GM12878 (cell line): ENCODE results near the gene ZDHHC9. TPM values are rescaled to one million over a fixed set of nuclear protein-coding genes. Genes with fewer than 3 reads are reported as not detected.

Experiments used
- ATAC-seq: fragments of 200-7000 bp; cut with Tn5 transposase; 3 replicates; pipeline ENCODE4 v1.9.1; 2020; ENCODE audit warnings: mild to moderate bottlenecking, moderate library complexity
- BruUV-seq: library from RNA; stranded (reverse); fragments of 400-500 nt; replicated peaks from 2 replicates; lab custom pipeline; 2021; lab: Mats Ljungman, UMichigan
- CTCF ChIA-PET: fragments of 300-600 bp; sonication (Branson Sonifier 250); formaldehyde crosslinking; extraction: SDS; loops from one replicate; lab custom pipeline; 2021; ENCODE audit warnings: inconsistent platforms; lab: Yijun Ruan, JAX
- POLR2A ChIA-PET: fragments of 350-600 bp; formaldehyde crosslinking; extraction: SDS; loops from one replicate; lab custom pipeline; 2021; ENCODE audit warnings: inconsistent platforms; lab: Charles Lee
- RAD21 ChIA-PET: fragments of 300-600 bp; sonication (Branson Sonifier 250); formaldehyde crosslinking; loops from one replicate; lab custom pipeline; 2023; ENCODE audit warnings: antibody characterized with exemption; ENCODE audit not compliant: unreplicated experiment; lab: Charles Lee
- SMC1A ChIA-PET: fragments of 300-600 bp; sonication (Branson Sonifier 250); formaldehyde crosslinking; loops from one replicate; lab custom pipeline; 2023; ENCODE audit not compliant: unreplicated experiment, uncharacterized antibody; lab: Charles Lee
- DNase-seq: peaks from one replicate; pipeline ENCODE4 v3.0.0-alpha.2; 2011; ENCODE audit warnings: low read depth, low spot score
- FAIRE-seq: peaks from 3 replicates; lab custom pipeline; 2011; peaks lifted over from hg19 to GRCh38; lab: Jason Lieb, UNC
- H2AFZ ChIP-seq: 2 replicates; pipeline ENCODE4 v1.6.0; 2011; ENCODE audit warnings: low read depth, low read length, control low read depth; ENCODE audit not compliant: control insufficient read depth
- H3K27ac ChIP-seq: 2 replicates; pipeline ENCODE4 v1.5.1; 2011; ENCODE audit warnings: control low read depth; ENCODE audit not compliant: control insufficient read depth, insufficient read depth
- H3K27me3 ChIP-seq, 2 experiments: replicated peaks in 1 of 2; 2 replicates each; pipeline versions ENCODE4 v1.6.0 to v1.6.1; 2011; ENCODE audit warnings: low read length in 1 of 2; ENCODE audit not compliant: control insufficient read depth in 2 of 2, insufficient read depth in 2 of 2
- H3K36me3 ChIP-seq, 2 experiments: 2 replicates each; pipeline ENCODE4 v1.5.1; 2011; ENCODE audit warnings: low read length in 1 of 2; ENCODE audit not compliant: control insufficient read depth in 2 of 2, insufficient read depth in 2 of 2
- H3K4me1 ChIP-seq: 2 replicates; pipeline ENCODE4 v1.6.1; 2011; ENCODE audit warnings: mild to moderate bottlenecking, low read length, moderate library complexity, mixed read lengths; ENCODE audit not compliant: control insufficient read depth, insufficient read depth
- H3K4me2 ChIP-seq: 2 replicates; pipeline ENCODE4 v1.6.0; 2011; ENCODE audit warnings: control low read depth; ENCODE audit not compliant: control insufficient read depth, insufficient read depth
- H3K4me3 ChIP-seq: fragments of 200-600 bp; sonication (generic); 2 replicates; pipeline ENCODE4 v1.5.1; 2016
- H3K79me2 ChIP-seq: 2 replicates; pipeline ENCODE4 v1.6.0; 2011; ENCODE audit warnings: low read length; ENCODE audit not compliant: control insufficient read depth, insufficient read depth
- H3K9ac ChIP-seq: 2 replicates; pipeline ENCODE4 v1.8.0; 2011; ENCODE audit warnings: low read length, control low read depth, mixed read lengths; ENCODE audit not compliant: control insufficient read depth, insufficient read depth
- H3K9me3 ChIP-seq: replicated peaks from 3 replicates; pipeline ENCODE4 v1.5.1; 2011; ENCODE audit warnings: mild to moderate bottlenecking, low read length; ENCODE audit not compliant: control insufficient read depth, insufficient read depth
- H4K20me1 ChIP-seq: 2 replicates; pipeline ENCODE4 v1.6.0; 2011; ENCODE audit not compliant: control insufficient read depth, insufficient read depth
- ASH2L ChIP-seq: fragments of 300-600, 200-600 bp; sonication (generic); IDR thresholded peaks from 2 replicates; pipeline ENCODE4 v1.6.1; 2017; ENCODE audit warnings: low read depth, mild to moderate bottlenecking, borderline replicate concordance
- BMI1 ChIP-seq: fragments of 450-650 bp; IDR thresholded peaks from 2 replicates; pipeline ENCODE4 v1.6.1; 2016; ENCODE audit warnings: mild to moderate bottlenecking, moderate library complexity, borderline replicate concordance
- KAT2A ChIP-seq: conservative IDR thresholded peaks from 2 replicates; pipeline ENCODE4 v1.6.1; 2011; ENCODE audit warnings: low read depth, low read length; ENCODE audit not compliant: control insufficient read depth
- KLF5 ChIP-seq: fragments of 450-650 bp; IDR thresholded peaks from 2 replicates; pipeline ENCODE4 v1.6.1; 2014; ENCODE audit warnings: mild to moderate bottlenecking; ENCODE audit not compliant: partially characterized antibody
- NFYB ChIP-seq: IDR thresholded peaks from 2 replicates; pipeline ENCODE4 v1.6.1; 2011; ENCODE audit warnings: low read depth, mild to moderate bottlenecking, low read length, improper control_type of control experiment, moderate library complexity; ENCODE audit not compliant: insufficient read depth
- NR2F1 ChIP-seq: fragments of 450-650 bp; conservative IDR thresholded peaks from 2 replicates; pipeline ENCODE4 v1.6.1; 2017; ENCODE audit warnings: mild to moderate bottlenecking
- PBX3 ChIP-seq: IDR thresholded peaks from 2 replicates; pipeline ENCODE4 v1.6.1; 2011; ENCODE audit warnings: mild to moderate bottlenecking, low read depth, low read length, moderate library complexity; ENCODE audit not compliant: insufficient replicate concordance
- POLR2AphosphoS2 ChIP-seq: IDR thresholded peaks from 2 replicates; pipeline ENCODE4 v1.6.1; 2011; ENCODE audit warnings: low read depth, mild to moderate bottlenecking, low read length, improper control_type of control experiment, moderate library complexity
- USF1 ChIP-seq: IDR thresholded peaks from 2 replicates; pipeline ENCODE4 v1.6.1; 2011; ENCODE audit warnings: borderline replicate concordance, low read depth, mild to moderate bottlenecking, moderate library complexity, mixed read lengths, low read length; ENCODE audit not compliant: insufficient read depth; ENCODE audit errors: extremely low read length
- YY1 ChIP-seq: IDR thresholded peaks from 2 replicates; pipeline ENCODE4 v1.6.1; 2011; ENCODE audit warnings: low read depth, mild to moderate bottlenecking, low read length
- ZBTB33 ChIP-seq: fragments of 450-650 bp; IDR thresholded peaks from 2 replicates; pipeline ENCODE4 v1.6.1; 2017; ENCODE audit warnings: mild to moderate bottlenecking
- ZNF384 ChIP-seq: IDR thresholded peaks from 2 replicates; pipeline ENCODE4 v1.6.1; 2012; ENCODE audit warnings: low read depth, mild to moderate bottlenecking, low read length, improper control_type of control experiment, borderline replicate concordance
- WGBS: methylation state at CpG from one replicate; pipeline ENCODE4 v1.1.6; 2016; ENCODE audit warnings: low lambda C conversion rate; ENCODE audit not compliant: insufficient replicate concordance, insufficient coverage; ENCODE audit errors: missing lambda C conversion rate; 5-methylcytosine and 5-hydroxymethylcytosine counted together
- in situ Hi-C: fragments of 300-500 bp; cut with MboI; formaldehyde crosslinking; loops from 9 replicates; pipeline ENCODE4 v1.14.3; 2018; ENCODE audit warnings: mixed read lengths
- intact Hi-C: fragments of 100-400 bp; cut with micrococcal nuclease; formaldehyde crosslinking; loops from one replicate; pipeline ENCODE4 v1.14.2; 2022; ENCODE audit not compliant: unreplicated experiment
- polyA plus RNA-seq, 11 experiments: library from polyadenylated mRNA; depleted of rRNA in 4 of 11; unstranded in 6 of 11; stranded (reverse) in 5 of 11; fragments of >200 nt; fragmentation: Nextera tagmentation in 4 of 11; fragmentation: Illumina TruSeq in 1 of 11; extraction: Ambion mirVana in 4 of 11; extraction: Trizol in 1 of 11; gene quantifications; 1 replicate in 1 of 11; 2 replicates in 10 of 11; pipeline versions ENCODE4 v1.2.1 to v1.2.3, GENCODE V29; 2011 to 2016; ENCODE audit warnings: inconsistent platforms in 2 of 11, missing spikeins in 2 of 11, low read depth in 1 of 11
- total RNA-seq, 4 experiments: library from RNA; depleted of rRNA in 3 of 4; stranded (reverse); fragments of >200 nt in 3 of 4; fragmentation: Illumina TruSeq in 1 of 4; extraction: Trizol in 1 of 4; gene quantifications; 2 replicates each; pipeline versions ENCODE4 v1.2.1 to v1.2.3, GENCODE V29; 2013 to 2021
- TF ChIP-seq, protein P1 (sequence below), 3 experiments: IDR thresholded peaks in 2 of 3; conservative IDR thresholded peaks in 1 of 3; 2 replicates each; pipeline ENCODE4 v1.5.1; 2011; ENCODE audit warnings: low read depth in 3 of 3, low read length in 3 of 3, mild to moderate bottlenecking in 3 of 3, control low read depth in 2 of 3, moderate library complexity in 2 of 3, inconsistent platforms in 1 of 3, mixed read lengths in 1 of 3; ENCODE audit not compliant: control insufficient read depth in 2 of 3, insufficient read depth in 1 of 3; ENCODE audit errors: extremely low read depth in 1 of 3

Gene ZDHHC9
- total and polyA plus RNA-seq, 10 of the 15 experiments (the other 5 are each of a cell fraction or from before 2014, with no cell fraction given): 1.8 to 13.0 (median 5.4) TPM

DNA sequence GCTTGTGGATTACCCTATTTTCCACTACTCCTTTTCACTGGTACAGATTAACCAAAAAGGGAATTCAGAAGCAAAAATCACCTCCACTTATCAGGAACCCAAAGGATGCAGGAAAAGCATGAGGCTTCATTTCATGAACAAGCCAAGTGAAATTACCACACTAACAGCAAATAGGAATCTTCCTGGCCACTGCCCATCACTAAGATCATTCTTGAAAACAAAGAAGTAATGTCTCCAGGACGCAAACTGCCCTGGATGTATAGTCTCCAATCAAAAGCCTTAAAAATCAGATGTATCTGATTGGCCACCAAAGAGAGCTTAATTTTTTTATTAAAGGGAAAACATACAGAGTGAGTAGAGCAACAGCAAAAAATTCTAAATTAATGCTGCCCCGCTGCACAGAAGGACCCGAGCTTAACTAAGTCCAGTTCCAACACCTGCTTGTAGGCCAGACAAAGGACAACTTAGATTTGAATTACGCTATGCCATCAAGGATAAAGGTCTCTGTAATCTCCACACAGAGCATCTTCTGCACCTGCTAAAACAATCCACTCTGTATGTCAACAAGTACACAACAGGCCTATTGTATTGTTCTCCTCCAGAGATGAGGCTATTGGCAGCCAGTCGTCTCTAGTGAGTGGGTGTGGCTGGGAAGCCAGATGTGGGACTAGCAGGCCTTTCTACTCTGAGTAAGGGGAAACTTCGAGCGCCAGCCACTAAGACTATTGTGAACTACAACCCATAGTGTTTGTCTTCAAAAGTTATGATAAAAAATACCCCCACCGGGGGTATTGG, 12.4 kb downstream of the ZDHHC9 start (continued):
- TF ChIP-seq, protein P1, sequence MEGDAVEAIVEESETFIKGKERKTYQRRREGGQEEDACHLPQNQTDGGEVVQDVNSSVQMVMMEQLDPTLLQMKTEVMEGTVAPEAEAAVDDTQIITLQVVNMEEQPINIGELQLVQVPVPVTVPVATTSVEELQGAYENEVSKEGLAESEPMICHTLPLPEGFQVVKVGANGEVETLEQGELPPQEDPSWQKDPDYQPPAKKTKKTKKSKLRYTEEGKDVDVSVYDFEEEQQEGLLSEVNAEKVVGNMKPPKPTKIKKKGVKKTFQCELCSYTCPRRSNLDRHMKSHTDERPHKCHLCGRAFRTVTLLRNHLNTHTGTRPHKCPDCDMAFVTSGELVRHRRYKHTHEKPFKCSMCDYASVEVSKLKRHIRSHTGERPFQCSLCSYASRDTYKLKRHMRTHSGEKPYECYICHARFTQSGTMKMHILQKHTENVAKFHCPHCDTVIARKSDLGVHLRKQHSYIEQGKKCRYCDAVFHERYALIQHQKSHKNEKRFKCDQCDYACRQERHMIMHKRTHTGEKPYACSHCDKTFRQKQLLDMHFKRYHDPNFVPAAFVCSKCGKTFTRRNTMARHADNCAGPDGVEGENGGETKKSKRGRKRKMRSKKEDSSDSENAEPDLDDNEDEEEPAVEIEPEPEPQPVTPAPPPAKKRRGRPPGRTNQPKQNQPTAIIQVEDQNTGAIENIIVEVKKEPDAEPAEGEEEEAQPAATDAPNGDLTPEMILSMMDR (IDR thresholded peaks at IDR 0.05 in 2 of 3, conservative IDR thresholded peaks at IDR 0.05 in 1 of 3; ENCODE audit: control insufficient read depth in 2 of 3, extremely low read depth in 1 of 3, insufficient read depth in 1 of 3, low read depth in 3 of 3, low read length in 3 of 3): no peak
- TF ChIP-seq ZNF384 (no peak), ASH2L (no peak), NFYB (no peak), KLF5 (no peak)
- TF ChIP-seq, all 136 proteins: peak for 0

- intact Hi-C loops (no loop called here), in situ Hi-C loops (no loop called here)
- Histone ChIP-seq H3K4me1 (no peaks in the 10 kb centered on the region), H3K9ac (no peak overlapping the region), H4K20me1 (no peaks in the 10 kb centered on the region), H3K36me3 (no peaks in the 10 kb centered on the region), H3K27ac (no peak overlapping the region), H3K4me2 (no peak overlapping the region), H3K9me3 (no peaks in the 10 kb centered on the region), H2AFZ (no peak overlapping the region), H3K27me3 (no peaks in the 10 kb centered on the region; a peak in 1 of 4 replicates), H3K4me3 (no peak overlapping the region), H3K79me2 (no peaks in the 10 kb centered on the region)
- no peak for FAIRE-seq
- CTCF ChIA-PET: interaction anchor here (1.4 to 1.5 kb wide), 3 partner anchors 74 to 220 kb away, joined by 3 to 7 read pairs (median 3); no protein-coding TSS in a partner anchor
- SMC1A ChIA-PET: interaction anchor here (1.3 to 1.9 kb wide), 5 partner anchors 11 to 200 kb away, joined by 3 to 6 read pairs (median 3); no protein-coding TSS in a partner anchor
- DNase-seq: no peak
- RAD21 ChIA-PET: interaction anchor here (1.0 kb wide), 1 partner anchor 195 kb away, joined by 3 read pairs; no protein-coding TSS in a partner anchor
- no peak for ATAC-seq
- no TSS peak for BruUV-seq
- POLR2A ChIA-PET: interaction anchor here (0.6 to 0.7 kb wide), 2 partner anchors 11 to 13 kb away, joined by 3 to 7 read pairs; partner anchors contain the start of gene ZDHHC9
- WGBS: 53% methylated on average over 4 of the region's 4 CpGs
- TF ChIP-seq BMI1: no peak
- no peak for TF ChIP-seq KAT2A
- TF ChIP-seq POLR2AphosphoS2: no peak
- TF ChIP-seq NFYB: no peak
- no peak for TF ChIP-seq ZBTB33
- no peak for TF ChIP-seq USF1
- TF ChIP-seq YY1: no peak
- no peak for TF ChIP-seq NR2F1
- TF ChIP-seq PBX3: no peak
Measured at GRCh38 chrX:129830494-129830893, 13.2 kb downstream of the ZDHHC9 start.
